HG03469 (cell line): Measurements from ENCODE around the gene TFDP2.
"Not testable (repeated sequence)": the region's sequence is repeated elsewhere in the genome, so short reads cannot be mapped to it uniquely, and the experiment has no call there.

Experiments
- ATAC-seq: cut with Tn5 transposase; IDR thresholded peaks from one replicate; pipeline ENCODE4 v1.9.1; 2021; ENCODE audit warnings: mild to moderate bottlenecking, moderate library complexity, moderate number of reproducible peaks; ENCODE audit not compliant: unreplicated experiment

The TFDP2 gene

DNA sequence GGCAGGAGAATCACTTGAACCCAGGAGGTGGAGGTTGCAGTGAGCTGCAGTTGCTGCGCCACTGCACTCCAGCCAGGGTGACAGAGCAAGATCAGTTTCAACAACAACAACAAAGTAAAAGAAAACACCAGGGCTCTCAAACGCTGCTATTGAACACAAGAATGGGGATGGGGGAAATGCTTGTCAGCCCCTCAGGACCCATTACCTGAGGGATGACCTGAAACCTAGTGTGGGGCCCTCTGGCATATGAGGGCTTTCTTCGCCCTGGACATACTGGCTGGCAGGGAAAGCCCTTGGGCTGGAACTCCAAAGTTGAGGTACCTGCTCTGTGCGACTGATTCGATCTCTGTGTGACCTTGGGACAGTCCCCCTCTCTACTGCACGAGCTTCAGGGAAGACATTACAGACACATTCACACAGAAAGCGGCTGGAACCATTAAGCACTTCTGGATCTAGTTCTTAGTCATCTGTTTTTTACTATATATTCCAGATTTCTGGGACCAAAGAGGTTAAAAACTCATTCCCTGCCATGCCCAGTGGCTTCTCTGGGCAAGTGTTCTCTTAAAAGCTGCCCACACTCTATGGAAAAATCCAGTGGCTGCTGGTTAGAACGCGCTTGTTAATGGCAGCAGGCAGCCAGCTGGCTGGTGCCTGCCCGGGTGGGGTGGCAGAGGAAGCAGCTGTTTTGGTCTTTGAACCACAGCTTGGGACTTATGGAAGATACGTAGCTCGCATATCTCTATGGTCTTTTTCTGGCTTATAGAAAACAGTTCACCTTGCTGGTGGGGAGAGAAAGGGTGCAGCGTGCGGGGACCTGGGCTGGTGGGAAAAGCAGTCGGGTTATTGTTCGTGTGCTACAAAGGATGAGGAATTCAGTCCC, 215.7 kb downstream of the TFDP2 start:
- no peak for ATAC-seq

DNA sequence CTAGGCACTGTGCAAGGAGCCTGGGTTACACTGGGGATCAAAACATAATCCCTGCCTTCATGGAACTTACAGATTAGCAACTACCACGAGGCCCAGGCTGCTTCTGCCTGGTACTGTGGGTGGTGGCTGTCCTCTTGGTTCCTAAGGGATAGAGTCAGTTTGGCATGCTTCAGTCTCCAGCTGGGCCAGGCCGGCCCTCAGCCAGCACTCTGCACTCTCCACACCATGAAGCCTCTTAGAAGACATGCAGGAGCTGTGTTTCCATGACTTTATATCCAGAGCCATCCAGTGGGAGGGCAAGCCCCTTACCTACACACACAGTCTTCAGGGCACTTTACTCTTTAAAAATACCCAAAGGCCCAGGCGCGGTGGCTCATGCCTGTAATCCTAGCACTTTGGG, 218.5 kb downstream of the TFDP2 start:
- ATAC-seq: no peak

GRCh38 chr3:141929341-141929995, 219.9 kb downstream of the TFDP2 start:
- ATAC-seq: no peak

DNA sequence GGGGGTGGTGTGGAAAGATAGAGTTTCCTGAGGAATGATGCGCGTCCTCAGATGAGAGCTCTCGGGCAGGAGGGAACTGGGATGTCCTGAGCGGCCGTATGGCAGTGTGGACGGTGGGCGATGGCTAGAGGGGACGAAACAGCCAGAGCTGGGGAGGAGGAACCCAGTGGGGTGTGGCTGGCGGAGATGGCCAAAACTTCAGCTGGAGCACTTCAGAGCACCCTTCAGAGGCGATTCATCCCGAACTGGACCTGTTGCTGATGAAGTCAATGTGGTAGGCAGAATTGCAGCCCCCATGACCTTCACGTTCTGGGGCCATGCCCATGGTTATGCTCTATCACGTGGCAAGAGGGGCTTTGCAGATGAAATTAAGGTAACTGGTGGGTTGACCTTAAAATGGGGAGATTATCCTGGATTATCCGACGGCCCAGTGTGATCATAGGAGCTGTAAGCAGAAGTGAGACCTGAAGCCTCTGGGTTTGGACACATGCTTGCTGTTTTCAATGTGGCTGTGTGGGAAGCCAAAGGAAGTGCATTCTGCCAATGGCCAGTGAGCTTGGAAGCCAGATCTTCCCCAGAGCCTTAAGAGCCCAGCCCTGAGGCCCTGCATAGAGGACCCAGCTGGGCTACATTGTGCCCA, 220.6 kb downstream of the TFDP2 start:
- no peak for ATAC-seq

- no peak for ATAC-seq
Measured at GRCh38 chr3:141926929-141927328, 222.4 kb downstream of the TFDP2 start.

DNA sequence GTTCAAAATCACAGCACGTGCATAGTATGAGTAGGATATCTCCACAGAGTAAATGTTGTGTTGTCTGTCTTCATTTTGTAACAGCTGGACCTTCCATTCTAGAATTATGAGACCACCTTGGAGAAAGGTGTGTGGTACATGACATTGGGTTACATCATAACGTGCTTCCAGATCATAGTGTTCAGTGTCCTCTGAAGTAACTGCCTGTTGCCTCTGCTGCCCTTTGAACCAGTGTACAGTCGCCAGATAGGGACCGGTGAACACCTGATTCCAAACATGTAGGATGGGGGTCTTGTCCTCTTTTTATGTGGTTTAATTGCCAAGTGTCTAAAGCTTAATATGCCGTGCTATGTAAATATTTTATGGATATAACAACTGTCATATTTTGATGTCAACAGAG, 223.7 kb downstream of the TFDP2 start:
- ATAC-seq: not testable (repeated sequence)

- no peak for ATAC-seq
Measured at GRCh38 chr3:141921316-141921715, 228.0 kb downstream of the TFDP2 start.

- ATAC-seq: no peak
Measured at GRCh38 chr3:141920701-141921100, 228.6 kb downstream of the TFDP2 start.

DNA sequence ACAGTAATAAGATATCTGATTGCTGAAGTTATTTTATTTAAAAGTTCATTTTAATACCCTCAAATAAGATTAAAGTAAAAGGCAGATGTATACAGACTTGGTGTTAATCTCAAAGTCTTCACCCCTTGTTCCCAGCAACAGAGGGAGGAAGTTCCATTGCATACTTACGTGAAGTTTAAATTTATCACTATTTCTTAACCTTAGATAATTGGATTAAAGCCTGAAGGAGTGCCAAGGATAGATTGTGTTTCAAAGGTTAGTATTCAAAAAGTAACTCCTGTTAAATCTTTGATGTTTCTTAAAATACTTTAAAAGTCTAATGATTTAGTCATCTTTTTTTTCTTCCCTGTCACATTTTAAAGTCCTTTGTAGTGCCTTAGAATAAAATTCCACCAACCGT, 233.6 kb downstream of the TFDP2 start:
- no peak for ATAC-seq

- no peak for ATAC-seq
Measured at GRCh38 chr3:141915016-141915415, 234.3 kb downstream of the TFDP2 start.

DNA sequence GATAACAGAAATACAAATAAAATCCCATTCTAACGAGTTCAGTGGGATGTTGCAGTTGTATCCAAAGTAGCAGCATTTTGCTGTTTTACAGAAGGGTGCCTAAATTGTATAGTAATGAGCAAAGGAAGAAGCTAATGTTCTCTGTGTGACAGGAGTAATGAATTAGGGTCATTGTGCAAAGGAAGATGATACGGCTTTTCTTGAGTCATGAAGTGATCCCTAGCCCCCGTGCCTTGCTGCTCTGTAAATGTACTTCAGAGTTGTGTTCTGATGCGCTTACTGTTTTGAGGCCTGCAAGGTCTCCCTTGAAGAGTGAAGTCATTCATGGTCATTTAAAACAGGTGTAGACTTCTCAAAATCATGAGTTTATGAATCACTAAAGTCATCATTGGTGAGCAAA, 235.0 kb downstream of the TFDP2 start:
- no peak for ATAC-seq

GRCh38 chr3:141913150-141913811, 236.1 kb downstream of the TFDP2 start:
- no peak for ATAC-seq

DNA sequence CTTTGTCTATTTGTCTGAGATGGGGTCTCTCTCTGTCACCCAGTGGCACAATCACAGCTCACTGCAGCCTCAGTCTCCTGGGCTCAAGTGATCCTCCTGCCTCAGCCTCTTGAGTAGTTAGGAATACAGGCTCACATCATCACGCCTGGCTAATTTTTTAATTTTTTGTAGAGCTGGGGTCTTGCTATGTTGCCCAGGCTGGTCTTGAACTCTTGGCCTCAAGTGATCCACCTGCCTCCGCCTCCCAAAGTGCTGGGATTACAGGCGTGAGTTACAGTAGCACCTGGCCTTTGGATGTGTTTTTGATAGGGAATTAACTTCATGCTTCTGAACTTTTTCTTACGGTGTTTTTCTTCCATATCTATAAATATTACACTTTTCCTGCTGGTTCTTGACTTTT, 239.4 kb downstream of the TFDP2 start:
- ATAC-seq: not testable (repeated sequence)

- no peak for ATAC-seq
Measured at GRCh38 chr3:141909408-141909807, 239.9 kb downstream of the TFDP2 start.

DNA sequence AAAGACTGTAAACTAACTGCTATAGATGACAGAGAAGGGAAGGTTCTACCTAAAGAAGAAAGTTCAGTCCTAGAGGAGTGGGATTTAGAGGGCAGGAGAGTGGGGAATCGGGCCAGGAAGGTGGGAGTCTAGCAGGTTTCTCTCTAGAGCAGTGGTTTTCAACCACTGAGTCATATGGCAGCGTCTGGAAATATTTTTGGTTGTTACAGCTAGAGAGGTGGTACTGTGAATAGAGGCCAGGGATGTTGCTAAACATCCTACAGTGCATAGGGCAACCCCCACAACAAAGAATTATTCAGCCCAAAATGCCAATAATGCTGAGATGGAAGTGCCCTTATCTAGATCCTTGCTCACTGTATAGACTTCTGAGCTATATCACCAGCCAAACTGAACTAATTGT, 244.2 kb downstream of the TFDP2 start:
- ATAC-seq: no peak

DNA sequence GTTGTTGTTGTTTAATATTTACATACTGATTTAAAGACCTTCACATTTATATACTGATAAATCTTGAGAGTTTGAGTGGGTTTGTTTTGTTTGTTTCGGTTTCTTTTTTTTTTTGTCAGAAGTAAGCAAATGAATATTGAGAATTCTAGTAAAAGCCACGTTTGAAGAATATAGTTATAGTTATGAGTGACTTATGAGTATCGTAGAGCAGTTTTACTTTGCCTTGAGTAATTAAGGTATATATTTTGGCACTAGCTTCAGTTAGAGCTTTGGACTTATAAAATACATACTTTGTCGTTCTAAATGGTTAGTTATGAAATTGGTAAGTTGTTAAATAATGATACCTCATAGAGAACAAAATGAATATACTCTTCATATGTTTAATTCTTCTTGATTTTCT, 245.1 kb downstream of the TFDP2 start:
- no peak for ATAC-seq

DNA sequence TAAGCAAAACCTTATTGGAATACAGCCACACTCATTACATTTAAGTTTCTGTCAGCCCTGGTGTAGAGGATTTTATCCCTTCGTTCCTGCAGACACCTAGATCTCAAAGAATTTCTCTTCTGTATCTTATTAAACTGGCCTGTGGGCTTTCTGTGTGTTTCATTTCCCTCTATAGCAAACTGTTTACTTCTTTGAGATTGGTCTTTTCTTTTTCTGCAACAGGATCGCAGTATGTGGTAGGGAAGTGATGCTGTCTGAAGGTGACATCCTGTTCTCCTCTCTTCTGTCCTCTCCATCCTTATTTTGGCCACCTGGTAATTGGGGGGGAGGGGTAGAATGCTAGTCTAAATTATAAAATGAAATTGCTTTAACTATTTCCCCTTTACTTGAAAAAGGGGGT, 247.4 kb downstream of the TFDP2 start:
- no peak for ATAC-seq

DNA sequence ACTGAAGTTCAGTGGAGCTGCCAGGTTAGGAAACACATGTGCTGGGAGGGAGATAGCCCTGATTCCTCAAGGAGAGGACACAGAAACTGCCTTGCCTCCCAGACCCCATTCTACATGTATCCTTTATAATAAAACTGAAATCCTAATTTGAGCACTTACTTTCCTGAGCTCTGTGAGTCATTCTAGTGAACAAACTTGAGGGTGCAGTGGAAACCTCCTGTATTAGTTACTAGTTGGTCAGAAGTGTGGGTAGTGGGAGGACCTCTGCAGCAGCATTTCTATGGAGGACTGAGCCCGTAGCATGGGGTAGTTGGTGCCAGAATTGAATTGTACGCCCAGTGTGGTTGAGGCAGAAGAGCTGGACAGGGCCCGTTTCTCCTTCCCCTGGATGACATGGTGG, 249.0 kb downstream of the TFDP2 start:
- ATAC-seq: no peak

DNA sequence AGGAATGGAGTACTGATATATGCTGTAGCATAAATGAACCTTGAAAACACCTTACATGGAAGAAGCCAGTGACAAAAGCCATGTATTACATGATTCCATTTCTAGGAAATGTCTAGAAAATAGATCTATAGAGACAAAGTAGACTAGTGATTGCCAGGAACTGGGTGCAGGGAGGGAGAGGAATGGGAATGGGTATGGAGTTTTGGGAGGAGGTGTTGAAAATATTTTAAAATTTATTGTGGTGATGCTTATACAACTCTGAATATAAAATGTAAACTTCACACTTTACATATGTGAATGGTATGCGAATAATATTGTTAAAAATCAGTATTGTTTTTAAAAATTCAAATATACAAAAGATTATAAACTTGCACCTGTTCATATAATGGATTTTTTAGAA, 250.4 kb downstream of the TFDP2 start:
- no peak for ATAC-seq

GRCh38 chr3:141895731-141896130, 253.6 kb downstream of the TFDP2 start:
- ATAC-seq: no peak

- ATAC-seq: no peak
Measured at GRCh38 chr3:141894524-141895176, 254.7 kb downstream of the TFDP2 start.
